Keratinocyte (primary cell): ENCODE measurements around the gene EBF3. TPM values are rescaled to one million over a fixed set of nuclear protein-coding genes. Genes with fewer than 3 reads are reported as not detected.

Experiments used
- DNase-seq: peaks from one replicate; pipeline ENCODE4 v3.0.0-alpha.2; 2011; ENCODE audit warnings: low read depth, missing footprints, low spot score
- FAIRE-seq: peaks from 2 replicates; lab custom pipeline; 2011; peaks lifted over from hg19 to GRCh38; lab: Jason Lieb, UNC
- H2AFZ ChIP-seq: 2 replicates; pipeline ENCODE4 v1.6.0; 2012; ENCODE audit warnings: low read length, control low read depth, inconsistent platforms; ENCODE audit not compliant: control insufficient read depth
- H3K27ac ChIP-seq: 2 replicates; pipeline ENCODE4 v1.5.1; 2011; ENCODE audit warnings: low read length; ENCODE audit not compliant: control insufficient read depth, insufficient read depth
- H3K27me3 ChIP-seq: 3 replicates; pipeline ENCODE4 v1.6.0; 2011; ENCODE audit warnings: low read length; ENCODE audit not compliant: control insufficient read depth, insufficient read depth; ENCODE audit errors: extremely low read depth
- H3K36me3 ChIP-seq, 2 experiments: 2 replicates in 1 of 2; 3 replicates in 1 of 2; pipeline ENCODE4 v1.5.1; 2011; ENCODE audit warnings: low read length in 2 of 2, mild to moderate bottlenecking in 1 of 2; ENCODE audit not compliant: control insufficient read depth in 2 of 2, insufficient read depth in 2 of 2; ENCODE audit errors: extremely low read depth in 1 of 2
- H3K4me1 ChIP-seq: 3 replicates; pipeline ENCODE4 v1.5.1; 2011; ENCODE audit warnings: low read length; ENCODE audit not compliant: control insufficient read depth, insufficient read depth; ENCODE audit errors: extremely low read depth
- H3K4me2 ChIP-seq: 3 replicates; pipeline ENCODE4 v1.6.0; 2011; ENCODE audit warnings: low read depth, low read length; ENCODE audit not compliant: control insufficient read depth, insufficient read depth; ENCODE audit errors: extremely low read depth
- H3K4me3 ChIP-seq, 3 experiments: fragments of 200-600 bp in 1 of 3; sonication (generic) in 1 of 3; 2 replicates in 2 of 3; 3 replicates in 1 of 3; pipeline ENCODE4 v1.5.1; 2011 to 2016; ENCODE audit warnings: low read length in 3 of 3, mild to moderate bottlenecking in 3 of 3, control low read depth in 2 of 3, inconsistent platforms in 1 of 3, low read depth in 1 of 3, mixed read lengths in 1 of 3, mixed run types in 1 of 3, moderate library complexity in 1 of 3; ENCODE audit not compliant: control insufficient read depth in 2 of 3, insufficient read depth in 2 of 3; ENCODE audit errors: extremely low read depth in 1 of 3
- H3K79me2 ChIP-seq: 2 replicates; pipeline ENCODE4 v1.6.0; 2012; ENCODE audit warnings: low read length; ENCODE audit not compliant: control insufficient read depth, insufficient read depth
- H3K9ac ChIP-seq: 3 replicates; pipeline ENCODE4 v1.6.0; 2011; ENCODE audit warnings: low read length; ENCODE audit not compliant: control insufficient read depth, insufficient read depth; ENCODE audit errors: extremely low read depth
- H3K9me1 ChIP-seq: 3 replicates; pipeline ENCODE4 v1.6.0; 2011; ENCODE audit warnings: low read length; ENCODE audit not compliant: control insufficient read depth, insufficient read depth; ENCODE audit errors: extremely low read depth
- H3K9me3 ChIP-seq: 2 replicates; pipeline ENCODE4 v1.5.1; 2012; ENCODE audit warnings: low read depth, low read length; ENCODE audit not compliant: control insufficient read depth
- H4K20me1 ChIP-seq: 3 replicates; pipeline ENCODE4 v1.6.0; 2011; ENCODE audit warnings: low read length; ENCODE audit not compliant: control insufficient read depth, insufficient read depth; ENCODE audit errors: extremely low read depth
- CTCF ChIP-seq, 3 experiments: IDR thresholded peaks in 1 of 3; conservative IDR thresholded peaks in 1 of 3; optimal IDR thresholded peaks in 1 of 3; 2 replicates in 2 of 3; 3 replicates in 1 of 3; pipeline versions ENCODE3 to v1.5.1; 2011; ENCODE audit warnings: low read length in 3 of 3, mild to moderate bottlenecking in 3 of 3, moderate library complexity in 2 of 3, control low read depth in 1 of 3, inconsistent platforms in 1 of 3; ENCODE audit not compliant: insufficient read depth in 2 of 3; ENCODE audit errors: extremely low read depth in 1 of 3
- EZH2 ChIP-seq: IDR thresholded peaks from one replicate; pipeline ENCODE4 v1.6.1; 2012; ENCODE audit warnings: inconsistent platforms, mild to moderate bottlenecking, low read length, moderate library complexity
- dilution Hi-C: fragments of 300-500 bp; cut with MboI; formaldehyde crosslinking; loops from one replicate; pipeline ENCODE4 v1.7.0; 2020; ENCODE audit warnings: low sequenced_read_pairs; ENCODE audit not compliant: extremely low pct_ligation_motif_present
- polyA plus RNA-seq, 5 experiments: library from polyadenylated mRNA; depleted of rRNA in 3 of 5; stranded (reverse) in 3 of 5; stranded (forward) in 1 of 5; unstranded in 1 of 5; fragments of >200 nt; gene quantifications; 1 replicate in 1 of 5; 2 replicates in 3 of 5; 3 replicates in 1 of 5; pipeline versions ENCODE4 v1.2.1 to v1.2.3, GENCODE V29; 2011 to 2012; ENCODE audit warnings: missing spikeins in 2 of 5, low read depth in 1 of 5, low replicate concordance in 1 of 5

EBF3 gene
- polyA plus RNA-seq, 1 donor (not counting 4 experiments of a cell fraction or from before 2014, with no cell fraction given) = not detected

- Histone ChIP-seq H3K4me2 (no peak overlapping the region), H3K9ac (no peak overlapping the region), H3K36me3 (no peaks in the 10 kb centered on the region), H3K4me3 (no peak overlapping the region), H3K9me3 (peaks cover 8% of the 10 kb centered on the region), H3K27me3 (no peaks in the 10 kb centered on the region), H2AFZ (no peak overlapping the region), H3K4me1 (no peaks in the 10 kb centered on the region), H4K20me1 (no peaks in the 10 kb centered on the region), H3K9me1 (no peaks in the 10 kb centered on the region), H3K79me2 (no peaks in the 10 kb centered on the region), H3K27ac (no peak overlapping the region)
- DNase-seq (no peak), FAIRE-seq (no peak)
- no peak for TF ChIP-seq EZH2
- TF ChIP-seq CTCF (optimal IDR thresholded peaks at IDR 0.05 in 1 of 3, IDR thresholded peaks at IDR 0.05 in 1 of 3, conservative IDR thresholded peaks at IDR 0.05 in 1 of 3; ENCODE audit: extremely low read depth in 1 of 3, insufficient read depth in 2 of 3, low read length in 3 of 3) = no peak
- dilution Hi-C loops = no loop called here
These were observed 39.5 kb downstream of the EBF3 start for GRCh38 chr10:129924375-129925085.

GRCh38 chr10:129922598-129923123 is 41.4 kb downstream of the EBF3 start:
- no peaks in the 10 kb centered on the region for H3K79me2 ChIP-seq
- no peak overlapping the region for H3K27ac ChIP-seq
- H3K4me3 ChIP-seq = no peak overlapping the region
- DNase-seq = no peak
- no peaks in the 10 kb centered on the region for H3K27me3 ChIP-seq
- no peaks in the 10 kb centered on the region for H3K36me3 ChIP-seq
- no peak for FAIRE-seq
- H3K4me2 ChIP-seq = no peak overlapping the region
- H2AFZ ChIP-seq = no peak overlapping the region
- dilution Hi-C loops = no loop called here
- H4K20me1 ChIP-seq = no peaks in the 10 kb centered on the region
- peaks cover 8% of the 10 kb centered on the region for H3K9me3 ChIP-seq
- no peak for TF ChIP-seq CTCF (optimal IDR thresholded peaks at IDR 0.05 in 1 of 3, IDR thresholded peaks at IDR 0.05 in 1 of 3, conservative IDR thresholded peaks at IDR 0.05 in 1 of 3; ENCODE audit: extremely low read depth in 1 of 3, insufficient read depth in 2 of 3, low read length in 3 of 3)
- TF ChIP-seq EZH2 = no peak
- H3K9me1 ChIP-seq = no peaks in the 10 kb centered on the region
- no peak overlapping the region for H3K9ac ChIP-seq
- H3K4me1 ChIP-seq = no peaks in the 10 kb centered on the region
